Stomach smooth muscle (tissue), 2 donors: Measurements from ENCODE around the gene CNTNAP2.

Source experiments
- H3K27ac ChIP-seq: one replicate; pipeline ENCODE4 v1.7.0; 2013; ENCODE audit warnings: mild to moderate bottlenecking, low read length, inconsistent platforms
- H3K27me3 ChIP-seq, 2 donors: one replicate each; pipeline ENCODE4 v1.7.0; 2013; ENCODE audit warnings: low read length in 2 of 2; ENCODE audit not compliant: insufficient read depth in 2 of 2, control insufficient read depth in 1 of 2
- H3K36me3 ChIP-seq, 2 donors: one replicate each; pipeline ENCODE4 v1.7.0; 2013; ENCODE audit warnings: low read length in 2 of 2; ENCODE audit not compliant: control insufficient read depth in 2 of 2, insufficient read depth in 2 of 2
- H3K4me1 ChIP-seq: one replicate; pipeline ENCODE4 v1.7.0; 2013; ENCODE audit warnings: low read length; ENCODE audit not compliant: control insufficient read depth, insufficient read depth
- H3K4me3 ChIP-seq, 2 donors: one replicate each; pipeline ENCODE4 v1.7.0; 2013; ENCODE audit warnings: low read length in 2 of 2
- H3K9ac ChIP-seq, 2 donors: one replicate each; pipeline ENCODE4 v1.7.0; 2013; ENCODE audit warnings: low read length in 2 of 2, mild to moderate bottlenecking in 1 of 2
- H3K9me3 ChIP-seq, 2 donors: one replicate each; pipeline ENCODE4 v1.7.0; 2013; ENCODE audit warnings: low read length in 2 of 2; ENCODE audit not compliant: control insufficient read depth in 2 of 2
- donor health status: healthy.
- donor health status: Pancreatic carcinoma.

Gene CNTNAP2

DNA sequence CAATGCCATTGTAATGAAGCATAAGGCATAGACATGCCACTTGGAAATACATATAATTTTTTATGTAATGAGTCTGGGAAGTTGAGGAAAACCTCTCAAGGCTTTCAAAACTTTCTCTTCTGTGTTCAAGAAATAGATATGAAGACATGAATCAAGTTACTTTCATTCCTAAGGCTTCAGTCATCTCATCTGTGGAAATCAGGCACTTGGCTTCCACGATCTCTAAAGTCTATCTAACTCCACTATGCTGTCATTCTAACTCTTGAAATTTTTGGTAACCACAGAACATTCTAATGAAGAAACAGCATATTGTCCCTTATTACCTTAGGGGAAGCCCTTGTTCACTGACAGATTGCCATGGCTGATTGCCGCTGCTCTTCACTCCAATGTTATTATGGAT, 242.6 kb downstream of the CNTNAP2 start:
- H3K36me3 ChIP-seq: no peaks in the 10 kb centered on the region
- H3K27me3 ChIP-seq: no peaks in the 10 kb centered on the region
- no peak overlapping the region for H3K4me3 ChIP-seq
- H3K27ac ChIP-seq: no peak overlapping the region
- H3K9me3 ChIP-seq: no peaks in the 10 kb centered on the region
- no peaks in the 10 kb centered on the region for H3K4me1 ChIP-seq
- H3K9ac ChIP-seq: no peak overlapping the region

DNA sequence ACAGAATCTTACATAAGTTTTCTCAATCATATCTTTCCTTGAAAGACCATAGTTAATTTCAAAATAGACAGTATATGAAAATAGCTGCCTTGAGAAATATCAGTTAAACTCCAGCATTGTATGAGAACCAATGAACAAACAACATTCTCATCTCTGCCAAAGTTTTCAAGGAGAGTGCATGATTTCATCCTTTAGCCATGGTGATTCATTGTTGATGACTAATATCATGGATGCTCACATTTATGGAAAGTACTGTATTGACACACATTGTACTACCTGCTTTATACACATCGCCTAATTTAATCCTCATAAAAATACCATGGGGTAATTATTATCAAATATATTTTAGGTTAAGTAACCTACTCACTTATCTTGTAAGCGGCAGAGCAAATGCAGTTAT, 250.3 kb downstream of the CNTNAP2 start:
- H3K9ac ChIP-seq: no peak overlapping the region
- H3K27me3 ChIP-seq: no peaks in the 10 kb centered on the region

GRCh38 chr7:146370171-146370570, 253.6 kb downstream of the CNTNAP2 start:
- H3K27ac ChIP-seq: no peak overlapping the region
- no peaks in the 10 kb centered on the region for H3K36me3 ChIP-seq
- H3K9ac ChIP-seq: no peak overlapping the region
- H3K4me1 ChIP-seq: no peaks in the 10 kb centered on the region
- no peaks in the 10 kb centered on the region for H3K27me3 ChIP-seq
- no peaks in the 10 kb centered on the region for H3K9me3 ChIP-seq
- H3K4me3 ChIP-seq: no peak overlapping the region

More for the DNA sequence above, 250.3 kb downstream of the CNTNAP2 start:
- Histone ChIP-seq H3K27ac (no peak overlapping the region), H3K36me3 (no peaks in the 10 kb centered on the region), H3K4me1 (no peaks in the 10 kb centered on the region), H3K9me3 (no peaks in the 10 kb centered on the region), H3K4me3 (no peak overlapping the region)

DNA sequence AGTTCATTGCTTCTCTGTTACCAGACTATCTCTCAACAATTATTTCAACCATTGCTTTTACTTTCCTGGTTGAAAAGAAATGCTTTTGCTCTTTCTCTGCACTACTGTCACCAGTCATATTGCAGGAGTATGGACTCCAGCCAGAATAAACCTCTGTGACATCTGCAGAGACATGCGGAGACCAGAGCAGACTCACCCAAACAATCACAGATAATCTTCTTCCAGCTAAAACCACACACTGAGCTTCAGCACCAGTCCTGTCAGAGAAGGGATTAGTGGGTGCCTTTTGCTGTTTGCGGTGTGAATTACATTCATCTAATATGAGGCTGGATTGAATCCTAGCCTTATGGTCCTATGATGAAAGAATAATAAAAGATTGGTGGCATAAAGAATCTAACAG, 258.6 kb downstream of the CNTNAP2 start:
- Histone ChIP-seq H3K27me3 (no peaks in the 10 kb centered on the region), H3K4me1 (no peaks in the 10 kb centered on the region), H3K27ac (no peak overlapping the region), H3K4me3 (no peak overlapping the region), H3K36me3 (no peaks in the 10 kb centered on the region), H3K9ac (no peak overlapping the region), H3K9me3 (no peaks in the 10 kb centered on the region)

DNA sequence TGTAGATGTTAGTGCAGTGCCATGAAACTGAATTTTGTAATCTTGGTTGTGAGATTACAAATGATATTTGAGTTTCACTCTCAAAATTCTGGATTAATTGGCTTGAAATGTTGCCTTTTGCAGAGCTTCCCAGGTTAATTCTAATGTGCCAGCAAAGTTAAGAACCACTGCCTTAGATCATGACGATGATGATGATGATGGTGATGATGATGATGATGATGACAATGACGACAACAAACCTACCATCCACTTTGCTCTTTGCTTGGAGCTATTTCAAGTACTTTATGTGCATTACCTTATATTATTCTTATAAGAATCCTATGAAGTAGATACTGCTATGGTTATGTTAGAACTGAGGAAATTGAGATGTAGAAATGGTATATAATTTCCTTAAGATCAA, 261.6 kb downstream of the CNTNAP2 start:
- Histone ChIP-seq H3K9ac (no peak overlapping the region), H3K27me3 (no peaks in the 10 kb centered on the region), H3K9me3 (no peaks in the 10 kb centered on the region), H3K4me3 (no peak overlapping the region), H3K4me1 (no peaks in the 10 kb centered on the region), H3K27ac (no peak overlapping the region), H3K36me3 (no peaks in the 10 kb centered on the region)

GRCh38 chr7:146387140-146387539, 270.5 kb downstream of the CNTNAP2 start:
- H3K27me3 ChIP-seq: no peaks in the 10 kb centered on the region
- H3K4me3 ChIP-seq: no peak overlapping the region
- no peak overlapping the region for H3K9ac ChIP-seq
- H3K36me3 ChIP-seq: no peaks in the 10 kb centered on the region
- H3K27ac ChIP-seq: no peak overlapping the region
- H3K9me3 ChIP-seq: no peaks in the 10 kb centered on the region
- H3K4me1 ChIP-seq: no peaks in the 10 kb centered on the region

DNA sequence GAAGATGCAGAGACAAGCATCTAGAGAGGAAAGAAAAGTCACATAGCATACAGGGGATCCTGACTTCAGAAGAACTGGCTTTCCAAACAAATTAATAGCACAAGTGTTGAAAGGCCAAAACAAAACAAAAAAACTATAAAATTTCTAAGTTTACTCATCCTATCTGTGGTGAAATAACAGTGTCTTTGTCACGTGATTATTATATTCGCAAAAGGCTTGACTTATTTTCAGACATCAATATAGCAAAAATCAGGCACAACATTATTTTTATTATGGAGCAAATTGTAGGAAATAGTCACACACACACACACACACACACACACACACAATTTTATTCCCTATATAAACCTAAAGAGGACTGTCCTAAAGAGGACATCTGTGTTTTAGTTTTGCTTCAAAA, 272.3 kb downstream of the CNTNAP2 start:
- Histone ChIP-seq H3K9ac (no peak overlapping the region), H3K9me3 (no peaks in the 10 kb centered on the region), H3K4me3 (no peak overlapping the region), H3K4me1 (no peaks in the 10 kb centered on the region), H3K27me3 (no peaks in the 10 kb centered on the region), H3K36me3 (no peaks in the 10 kb centered on the region), H3K27ac (no peak overlapping the region)

DNA sequence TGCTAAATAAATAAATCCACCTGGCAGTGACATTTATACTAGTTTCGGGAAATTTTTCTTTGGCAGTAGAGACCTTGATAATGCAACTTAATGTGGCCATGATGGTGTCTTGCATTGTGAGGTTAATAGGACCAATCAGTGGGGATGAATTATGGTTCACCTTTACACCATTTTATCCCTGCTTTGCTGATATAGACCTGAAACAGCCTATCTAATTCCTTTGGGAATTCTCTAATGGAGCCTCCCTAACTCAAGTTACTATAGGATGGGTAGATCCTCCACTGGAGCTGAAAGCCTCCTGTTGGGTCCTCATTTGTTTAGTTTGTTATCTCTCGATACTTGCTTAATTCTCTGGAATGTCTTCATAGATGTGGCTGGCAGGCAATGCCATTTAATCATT, 276.7 kb downstream of the CNTNAP2 start:
- Histone ChIP-seq H3K4me1 (no peaks in the 10 kb centered on the region), H3K27me3 (no peaks in the 10 kb centered on the region), H3K4me3 (no peak overlapping the region), H3K36me3 (no peaks in the 10 kb centered on the region), H3K27ac (no peak overlapping the region), H3K9me3 (no peaks in the 10 kb centered on the region), H3K9ac (no peak overlapping the region)

DNA sequence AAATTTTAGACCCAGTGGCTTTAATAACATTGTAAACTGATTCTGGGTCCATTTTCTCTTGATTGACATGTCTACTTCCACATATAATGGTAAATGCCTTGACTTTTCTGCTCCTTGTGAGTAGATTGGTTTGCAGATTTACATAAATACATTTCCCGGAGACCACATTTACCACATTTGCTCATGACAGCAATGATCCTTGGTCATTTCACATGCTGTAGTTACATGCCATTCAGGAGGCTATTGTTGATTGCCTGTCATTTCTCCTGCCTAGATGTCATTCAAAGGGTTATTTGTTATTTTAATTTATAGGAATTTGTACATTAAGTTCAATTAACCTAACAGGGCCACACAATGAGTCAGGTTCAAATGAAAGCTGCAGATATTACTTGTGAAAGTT, 280.5 kb downstream of the CNTNAP2 start:
- no peak overlapping the region for H3K9ac ChIP-seq

GRCh38 chr7:146401939-146402338, 285.3 kb downstream of the CNTNAP2 start:
- Histone ChIP-seq H3K4me3 (no peak overlapping the region), H3K36me3 (no peaks in the 10 kb centered on the region), H3K9me3 (no peaks in the 10 kb centered on the region), H3K4me1 (no peaks in the 10 kb centered on the region), H3K9ac (no peak overlapping the region), H3K27ac (no peak overlapping the region), H3K27me3 (no peaks in the 10 kb centered on the region)

More for the DNA sequence above, 280.5 kb downstream of the CNTNAP2 start:
- Histone ChIP-seq H3K36me3 (no peaks in the 10 kb centered on the region), H3K27ac (no peak overlapping the region), H3K9me3 (no peaks in the 10 kb centered on the region), H3K4me3 (no peak overlapping the region), H3K4me1 (no peaks in the 10 kb centered on the region), H3K27me3 (no peaks in the 10 kb centered on the region)

GRCh38 chr7:146405737-146406136, 289.1 kb downstream of the CNTNAP2 start:
- Histone ChIP-seq H3K27me3 (no peaks in the 10 kb centered on the region), H3K4me1 (no peaks in the 10 kb centered on the region), H3K9me3 (no peaks in the 10 kb centered on the region), H3K27ac (no peak overlapping the region), H3K9ac (no peak overlapping the region), H3K36me3 (no peaks in the 10 kb centered on the region), H3K4me3 (no peak overlapping the region)

DNA sequence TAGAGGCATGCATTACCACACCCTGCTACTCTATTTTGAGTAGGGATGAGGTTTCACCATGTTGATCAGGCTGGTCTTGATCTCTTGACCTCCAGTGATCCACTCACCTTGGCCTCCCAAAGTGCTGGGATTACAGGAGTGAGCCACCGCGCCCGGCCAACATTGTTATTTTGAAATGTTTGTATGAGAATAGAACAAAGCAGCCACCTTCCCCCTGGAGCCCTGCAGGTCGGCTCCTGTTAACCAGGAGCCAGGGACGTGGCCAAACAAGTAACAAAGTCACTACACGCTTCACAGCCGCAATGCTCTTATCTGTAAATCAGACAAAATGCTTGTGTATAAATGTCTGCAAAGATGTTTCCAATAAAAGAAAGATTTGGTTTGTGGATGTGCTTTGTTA, 295.4 kb downstream of the CNTNAP2 start:
- no peak overlapping the region for H3K4me3 ChIP-seq
- H3K4me1 ChIP-seq: no peaks in the 10 kb centered on the region
- no peaks in the 10 kb centered on the region for H3K27me3 ChIP-seq
- no peak overlapping the region for H3K9ac ChIP-seq
- no peaks in the 10 kb centered on the region for H3K9me3 ChIP-seq
- no peak overlapping the region for H3K27ac ChIP-seq
- H3K36me3 ChIP-seq: no peaks in the 10 kb centered on the region
